Common myeloid progenitor, CD34-positive (primary cell): ENCODE results near the gene LRRC47.
"Not testable (repeated sequence)": the region's sequence is repeated elsewhere in the genome, so short reads cannot be mapped to it uniquely, and the experiment has no call there.

Experiments used
- CTCF ChIA-PET: fragments of 350-600 bp; sonication (Branson Sonifier 250); formaldehyde crosslinking; loops from one replicate; lab custom pipeline; 2021; ENCODE audit warnings: antibody characterized with exemption; lab: Charles Lee
- POLR2A ChIA-PET: fragments of 350-600 bp; sonication (Branson Sonifier 250); formaldehyde crosslinking; loops from one replicate; lab custom pipeline; 2021; ENCODE audit warnings: antibody characterized with exemption; lab: Charles Lee
- DNase-seq, 3 donors: peaks; one replicate each; pipeline versions ENCODE4 v3.0.0 to v3.0.0-alpha.2; 2013
- H3K27ac ChIP-seq, 2 experiments: 1 replicate in 1 of 2; 2 replicates in 1 of 2; pipeline ENCODE4 v1.7.0; 2013; ENCODE audit warnings: inconsistent platforms in 2 of 2, low read length in 2 of 2, mild to moderate bottlenecking in 2 of 2, low read depth in 1 of 2, moderate library complexity in 1 of 2; ENCODE audit not compliant: severe bottlenecking in 2 of 2, insufficient read depth in 1 of 2, poor library complexity in 1 of 2
- H3K27me3 ChIP-seq, 5 experiments: replicated peaks in 2 of 5; 1 replicate in 3 of 5; 2 replicates in 2 of 5; pipeline versions ENCODE4 v1.6.1 to v1.7.0; 2013; ENCODE audit warnings: low read length in 4 of 5, mild to moderate bottlenecking in 2 of 5, moderate library complexity in 2 of 5, inconsistent platforms in 1 of 5; ENCODE audit not compliant: insufficient read depth in 5 of 5, control insufficient read depth in 4 of 5
- H3K36me3 ChIP-seq, 4 experiments: 1 replicate in 2 of 4; 2 replicates in 2 of 4; pipeline versions ENCODE4 v1.6.1 to v1.7.0; 2013; ENCODE audit warnings: low read length in 3 of 4, control low read depth in 1 of 4, mild to moderate bottlenecking in 1 of 4; ENCODE audit not compliant: control insufficient read depth in 4 of 4, insufficient read depth in 4 of 4
- H3K4me1 ChIP-seq, 4 experiments: 1 replicate in 3 of 4; 2 replicates in 1 of 4; pipeline versions ENCODE4 v1.6.1 to v1.7.1; 2013; ENCODE audit warnings: low read length in 3 of 4, mild to moderate bottlenecking in 3 of 4, control low read depth in 1 of 4, inconsistent platforms in 1 of 4, moderate library complexity in 1 of 4; ENCODE audit not compliant: control insufficient read depth in 4 of 4, insufficient read depth in 4 of 4; ENCODE audit errors: control extremely low read depth in 1 of 4
- H3K4me3 ChIP-seq, 7 experiments: 1 replicate in 4 of 7; 2 replicates in 3 of 7; pipeline versions ENCODE4 v1.5.1 to v1.7.0; 2013; ENCODE audit warnings: mild to moderate bottlenecking in 7 of 7, low read length in 6 of 7, moderate library complexity in 6 of 7, inconsistent platforms in 2 of 7, low read depth in 2 of 7, control low read depth in 1 of 7; ENCODE audit not compliant: insufficient read depth in 4 of 7, control insufficient read depth in 1 of 7; ENCODE audit errors: extremely low read depth in 1 of 7
- H3K9me3 ChIP-seq, 5 experiments: 1 replicate in 4 of 5; 2 replicates in 1 of 5; pipeline versions ENCODE4 v1.6.1 to v1.7.1; 2013; ENCODE audit warnings: low read length in 4 of 5, mild to moderate bottlenecking in 2 of 5, inconsistent platforms in 1 of 5, low read depth in 1 of 5, moderate library complexity in 1 of 5; ENCODE audit not compliant: control insufficient read depth in 4 of 5, insufficient read depth in 2 of 5; ENCODE audit errors: control extremely low read depth in 1 of 5
- WGBS: methylation state at CpG from one replicate; pipeline ENCODE4 v1.1.5; 2013; ENCODE audit not compliant: insufficient coverage; 5-methylcytosine and 5-hydroxymethylcytosine counted together

Gene LRRC47

DNA sequence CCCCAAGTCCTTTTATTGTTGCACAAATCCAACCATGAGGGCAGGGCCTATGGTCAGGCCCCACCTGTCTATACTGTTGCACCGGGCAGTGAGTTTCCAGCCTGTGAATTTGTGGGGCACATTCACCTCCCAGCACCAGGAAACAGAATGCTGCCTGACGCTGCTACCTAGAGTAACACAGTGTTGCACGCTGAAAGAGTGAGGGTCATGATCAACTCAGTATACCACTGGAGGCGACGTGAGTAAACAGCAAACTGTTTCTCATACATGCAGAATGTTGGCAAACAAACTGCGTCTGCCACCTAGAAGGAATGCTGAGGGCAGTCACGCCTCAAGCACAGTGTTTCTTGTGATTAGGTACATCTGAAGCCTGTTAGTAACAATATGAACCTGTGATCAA, 13.4 kb upstream of the LRRC47 start:
- ChIA-PET POLR2A (no interaction called here), CTCF (no interaction called here)
- Histone ChIP-seq H3K27ac (no peak overlapping the region), H3K9me3 (peaks cover 0 to 5% (median 0%) of the 10 kb centered on the region in 5 experiments), H3K36me3 (peaks cover 0 to 8% (median 1%) of the 10 kb centered on the region in 4 experiments), H3K4me1 (no peaks in the 10 kb centered on the region), H3K4me3 (no peak overlapping the region), H3K27me3 (peaks cover 0 to 6% (median 0%) of the 10 kb centered on the region in 5 experiments)
- 87% methylated on average over 7 of the region's 7 CpGs for WGBS
- DNase-seq = no peak

DNA sequence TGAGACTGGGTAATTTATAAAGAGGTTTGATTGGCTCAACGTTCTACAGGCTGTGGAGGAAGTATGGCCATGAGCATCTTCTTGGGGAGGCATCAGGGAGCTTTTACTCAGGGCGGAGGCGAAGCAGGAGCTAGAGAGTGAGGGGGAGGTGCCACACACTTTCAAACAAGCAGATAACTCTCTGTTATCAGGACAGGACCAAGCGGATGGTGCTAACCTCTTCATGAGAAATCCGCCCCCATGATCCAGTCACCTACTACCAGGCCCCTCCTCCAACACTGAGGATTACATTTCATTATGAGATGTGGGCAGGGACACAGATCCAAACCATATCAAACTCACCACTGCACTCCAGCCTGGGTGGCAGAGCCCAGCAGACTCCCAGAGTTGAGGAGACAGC, 11.5 kb upstream of the LRRC47 start:
- Histone ChIP-seq H3K27ac (no peak overlapping the region), H3K4me1 (no peaks in the 10 kb centered on the region), H3K4me3 (no peak overlapping the region), H3K36me3 (no peaks in the 10 kb centered on the region), H3K27me3 (peaks cover 0 to 10% (median 0%) of the 10 kb centered on the region in 5 experiments), H3K9me3 (peaks cover 0 to 5% (median 0%) of the 10 kb centered on the region in 5 experiments)
- ChIA-PET POLR2A (no interaction called here), CTCF (no interaction called here)
- no peak for DNase-seq
- WGBS = 100% methylated on average over 1 of the region's 5 CpGs

DNA sequence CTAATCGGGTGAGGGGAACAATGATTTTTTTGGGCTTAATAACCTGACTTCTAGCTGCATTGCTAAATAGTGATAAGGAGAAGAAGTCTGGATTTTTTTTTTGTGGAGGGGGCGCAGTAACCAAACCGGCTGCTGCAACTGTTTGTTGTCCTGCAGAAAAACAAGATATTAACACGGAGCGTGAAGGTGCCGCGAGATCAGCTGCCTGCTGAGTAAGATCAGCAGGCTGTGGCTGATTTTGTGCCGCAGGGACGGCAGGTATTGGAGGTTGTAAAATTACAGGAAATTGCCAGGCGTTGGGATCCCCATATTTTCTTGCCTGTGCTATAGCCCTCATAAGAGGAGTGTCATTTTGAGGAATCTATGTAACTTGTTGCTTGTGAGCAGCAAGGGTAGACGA, 8.7 kb upstream of the LRRC47 start:
- POLR2A ChIA-PET = no interaction called here
- Histone ChIP-seq H3K4me3 (no peak overlapping the region), H3K4me1 (no peaks in the 10 kb centered on the region), H3K9me3 (peaks cover 0 to 5% (median 0%) of the 10 kb centered on the region in 5 experiments), H3K27ac (no peak overlapping the region), H3K27me3 (peaks cover 0 to 13% (median 2%) of the 10 kb centered on the region in 5 experiments), H3K36me3 (no peaks in the 10 kb centered on the region)
- WGBS = 97% methylated on average over 10 of the region's 11 CpGs
- CTCF ChIA-PET = interaction anchor here (1.2 kb wide), 1 partner anchor 9 kb away, joined by 3 read pairs; the partner anchor contains the start of gene LRRC47
- no peak for DNase-seq

DNA sequence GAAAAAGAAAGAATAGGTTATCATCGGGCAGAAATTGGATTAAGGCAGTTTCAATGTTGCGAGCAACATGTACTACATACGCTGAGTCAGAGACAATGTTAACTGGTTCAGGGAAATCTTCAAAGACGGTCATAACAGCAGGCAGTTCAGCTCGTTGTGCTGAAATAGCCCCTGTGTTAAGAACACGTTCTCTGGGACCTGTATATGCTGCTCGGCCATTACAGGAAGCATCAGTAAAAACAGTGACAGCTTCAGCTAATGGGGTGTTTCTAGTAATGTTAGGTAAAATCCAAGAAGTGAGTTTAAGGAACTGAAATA, 8.3 kb upstream of the LRRC47 start:
- H3K4me3 ChIP-seq, DNase-seq, H3K4me1 ChIP-seq, POLR2A ChIA-PET, H3K9me3 ChIP-seq, H3K36me3 ChIP-seq: not testable (repeated sequence)
- WGBS = 61% methylated on average over 6 of the region's 7 CpGs
- CTCF ChIA-PET = interaction anchor here (1.3 kb wide), 1 partner anchor 29 kb away, joined by 4 read pairs; no protein-coding TSS in a partner anchor
- Histone ChIP-seq H3K27ac (peak overlapping the region in 1 of 2 experiments; percentile 49), H3K27me3 (peaks cover 0 to 14% (median 2%) of the 10 kb centered on the region in 5 experiments)

DNA sequence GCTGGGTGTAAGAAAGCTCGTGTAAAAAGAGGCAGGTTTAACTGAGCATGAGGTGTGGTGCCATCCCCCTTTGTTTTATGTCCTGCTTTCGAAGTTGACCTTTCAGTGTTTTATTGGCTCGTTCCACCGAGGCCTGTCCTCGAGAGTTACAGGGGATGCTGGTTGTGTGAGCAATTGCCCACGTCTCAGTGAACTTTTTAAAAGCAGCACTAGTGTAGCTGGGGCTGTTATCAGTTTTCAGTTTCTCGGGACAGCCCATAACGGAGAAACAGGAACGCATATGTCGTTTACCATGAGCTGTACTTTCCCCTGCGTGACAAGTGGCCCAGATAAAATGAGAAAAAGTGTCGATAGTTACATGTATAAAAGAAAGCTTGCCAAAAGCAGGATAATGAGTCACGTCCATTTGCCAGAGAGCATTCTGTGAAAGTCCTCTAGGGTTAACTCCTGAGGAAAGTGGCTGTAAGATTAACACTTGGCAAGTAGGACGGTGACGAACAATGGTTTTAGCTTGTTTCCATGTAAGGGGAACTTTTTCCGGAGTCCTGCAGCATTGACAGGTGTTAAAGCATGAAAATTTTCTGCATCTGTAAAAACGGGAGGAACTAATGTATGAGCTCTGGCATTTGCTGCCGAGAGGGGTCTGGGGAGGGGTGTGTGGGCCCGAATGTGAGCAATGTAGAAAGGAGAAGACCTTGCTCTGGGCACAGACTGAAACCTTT, 7.8 kb upstream of the LRRC47 start:
- H3K4me1 ChIP-seq = no peaks in the 10 kb centered on the region
- no peaks in the 10 kb centered on the region for H3K36me3 ChIP-seq
- peaks cover 0 to 5% (median 0%) of the 10 kb centered on the region in 5 experiments for H3K9me3 ChIP-seq
- DNase-seq = no peak
- H3K27ac ChIP-seq = peak overlapping the region in 1 of 2 experiments; percentile 49
- 86% methylated on average over 13 of the region's 19 CpGs for WGBS
- no peak overlapping the region for H3K4me3 ChIP-seq
- H3K27me3 ChIP-seq = peaks cover 0 to 14% (median 2%) of the 10 kb centered on the region in 5 experiments
- ChIA-PET POLR2A (no interaction called here), CTCF (interaction anchor here (1.3 kb wide), 1 partner anchor 28 kb away, joined by 4 read pairs; no protein-coding TSS in a partner anchor)

DNA sequence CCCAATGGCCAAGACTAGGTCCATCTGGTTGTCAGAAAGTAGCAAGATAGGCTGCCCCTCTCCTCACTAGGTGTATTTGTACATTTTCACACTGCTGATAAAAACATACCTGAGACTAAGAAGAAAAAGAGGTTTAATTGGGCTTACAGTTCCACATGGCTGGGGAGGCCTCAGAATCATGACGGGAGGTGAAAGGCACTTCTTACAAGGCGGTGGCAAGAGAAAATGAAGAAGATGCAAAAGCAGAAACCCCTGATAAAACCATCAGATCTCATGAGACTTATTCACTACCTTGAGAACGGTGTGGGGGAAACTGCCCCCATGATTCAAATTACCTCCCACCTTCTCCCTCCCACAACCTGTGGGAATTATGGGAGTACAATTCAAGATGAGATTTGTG, 4.5 kb upstream of the LRRC47 start:
- POLR2A ChIA-PET, H3K36me3 ChIP-seq, CTCF ChIA-PET, H3K27ac ChIP-seq, H3K4me1 ChIP-seq, H3K9me3 ChIP-seq, DNase-seq, H3K4me3 ChIP-seq: not testable (repeated sequence)
- peaks cover 0 to 14% (median 2%) of the 10 kb centered on the region in 5 experiments for H3K27me3 ChIP-seq
- WGBS = 100% methylated on average over 1 of the region's 3 CpGs

DNA sequence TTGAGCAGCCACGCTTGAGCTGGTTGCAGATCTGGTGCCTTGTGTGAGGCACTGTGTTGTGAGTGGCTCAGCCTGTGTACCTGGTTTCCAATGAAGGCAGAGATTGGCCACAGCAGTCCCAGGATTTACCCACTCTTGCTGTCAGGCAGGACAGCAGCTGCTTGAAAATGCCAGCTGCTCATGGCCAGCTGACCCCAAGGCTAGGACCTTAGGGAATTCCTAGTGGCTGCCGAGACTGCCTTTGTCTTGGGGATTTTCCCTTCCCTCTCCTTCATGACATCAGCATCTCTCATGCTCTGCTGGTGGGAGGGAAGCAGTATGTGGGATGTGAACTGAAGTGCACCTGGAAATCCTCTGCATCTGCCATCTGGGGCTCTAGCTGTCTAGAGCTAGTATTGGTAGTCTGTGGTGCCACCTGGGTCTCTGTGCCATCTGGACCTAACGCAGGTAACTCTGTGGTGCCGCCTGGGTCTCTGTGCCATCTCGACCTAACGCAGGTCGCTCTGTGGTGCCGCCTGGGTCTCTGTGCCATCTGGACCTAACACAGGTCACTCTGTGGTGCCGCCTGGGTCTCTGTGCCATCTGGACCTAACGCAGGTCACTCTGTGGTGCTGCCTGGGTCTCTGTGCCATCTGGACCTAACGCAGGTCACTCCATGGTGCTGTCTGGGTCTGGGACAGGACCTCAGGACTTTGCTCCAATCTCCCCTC, 3.8 kb upstream of the LRRC47 start:
- ChIA-PET POLR2A (no interaction called here), CTCF (interaction anchor here (1.0 kb wide), 1 partner anchor 24 kb away, joined by 4 read pairs; no protein-coding TSS in a partner anchor)
- no peak overlapping the region for H3K4me3 ChIP-seq
- no peak for DNase-seq
- 96% methylated on average over 11 of the region's 11 CpGs for WGBS
- no peaks in the 10 kb centered on the region for H3K9me3 ChIP-seq
- peaks cover 0 to 11% (median 2%) of the 10 kb centered on the region in 5 experiments for H3K27me3 ChIP-seq
- H3K4me1 ChIP-seq = peaks cover 3 to 14% (median 11%) of the 10 kb centered on the region in 4 experiments
- no peaks in the 10 kb centered on the region for H3K36me3 ChIP-seq
- H3K27ac ChIP-seq = no peak overlapping the region
